Colonic mucosa (tissue), 4 donors: Measurements from ENCODE around the gene GSTM3. TPM values are rescaled to one million over a fixed set of nuclear protein-coding genes. Genes with fewer than 3 reads are reported as not detected.
A peak's percentile ranks its signal among the peaks of the same experiment; 100 is the strongest.
"Not testable (repeated sequence)": the region's sequence is repeated elsewhere in the genome, so short reads cannot be mapped to it uniquely, and the experiment has no call there.

Source experiments
- DNase-seq: peaks from one replicate; pipeline ENCODE4 v3.0.0-alpha.2; 2020
- H3K27ac ChIP-seq: fragments of 200-600 bp; one replicate; pipeline ENCODE4 v1.8.0; 2021
- H3K27me3 ChIP-seq: fragments of 200-600 bp; one replicate; pipeline ENCODE4 v1.8.0; 2021
- H3K36me3 ChIP-seq: fragments of 200-600 bp; one replicate; pipeline ENCODE4 v1.8.0; 2021
- H3K4me1 ChIP-seq: fragments of 200-600 bp; one replicate; pipeline ENCODE4 v1.8.0; 2021; ENCODE audit warnings: mild to moderate bottlenecking
- H3K4me3 ChIP-seq: fragments of 200-600 bp; one replicate; pipeline ENCODE4 v1.8.0; 2021
- H3K9ac ChIP-seq, 2 donors: one replicate each; pipeline ENCODE4 v1.7.0; 2013; ENCODE audit warnings: control low read depth in 2 of 2, low read depth in 2 of 2, low read length in 2 of 2
- H3K9me3 ChIP-seq: fragments of 200-600 bp; one replicate; pipeline ENCODE4 v1.8.0; 2021
- CTCF ChIP-seq: fragments of 200-600 bp; IDR thresholded peaks from one replicate; pipeline ENCODE4 v1.8.0; 2022; ENCODE audit warnings: antibody characterized with exemption, mild to moderate bottlenecking
- intact Hi-C: fragments of 100-400 bp; cut with DNase I; formaldehyde crosslinking; loops from one replicate; pipeline ENCODE4 v1.14.1; 2022
- total RNA-seq, 2 donors: library from RNA; stranded (reverse); fragmentation: NEBNext Ultra II Directional in 1 of 2; extraction: Animal tissue kit (Norgen Biotek cat#: 25700) in 1 of 2; gene quantifications; one replicate each; pipeline ENCODE4 v1.2.1, GENCODE V29; 2021
- donor health status: healthy.
- donor health status: DM: no; HTN: no; CAD: no.
- donor health status: DM: no; HTN: no; CAD: no.

The GSTM3 gene
- total RNA-seq, 2 donors from 2014 or later: 4.9 to 24.6 TPM

- Histone ChIP-seq H3K36me3 (no peaks in the 10 kb centered on the region), H3K27ac (no peak overlapping the region), H3K4me1 (peaks cover 2% of the 10 kb centered on the region), H3K4me3 (no peak overlapping the region), H3K27me3 (no peaks in the 10 kb centered on the region), H3K9me3 (no peaks in the 10 kb centered on the region), H3K9ac (no peak overlapping the region)
- peak; percentile 15 for DNase-seq
- no peak for TF ChIP-seq CTCF
- intact Hi-C loops: loop anchor here (5.0 kb wide), 1 partner anchor 228 kb away; no protein-coding TSS in a partner anchor
Observed at GRCh38 chr1:109770331-109771095, 29.7 kb upstream of the GSTM3 start.

GRCh38 chr1:109769330-109770078 lies 28.7 kb upstream of the GSTM3 start:
- H3K4me1 ChIP-seq: peaks cover 8% of the 10 kb centered on the region
- intact Hi-C loops: loop anchor here (5.0 kb wide), 1 partner anchor 227 kb away; no protein-coding TSS in a partner anchor
- no peaks in the 10 kb centered on the region for H3K27me3 ChIP-seq
- no peak overlapping the region for H3K4me3 ChIP-seq
- H3K9ac ChIP-seq: no peak overlapping the region
- no peaks in the 10 kb centered on the region for H3K9me3 ChIP-seq
- H3K27ac ChIP-seq: no peak overlapping the region
- peak; percentile 15 for DNase-seq
- no peak for TF ChIP-seq CTCF
- H3K36me3 ChIP-seq: no peaks in the 10 kb centered on the region

- Histone ChIP-seq H3K4me3 (no peak overlapping the region), H3K27ac (no peak overlapping the region), H3K9me3 (no peaks in the 10 kb centered on the region), H3K27me3 (no peaks in the 10 kb centered on the region), H3K9ac (no peak overlapping the region), H3K4me1 (peaks cover 9% of the 10 kb centered on the region), H3K36me3 (no peaks in the 10 kb centered on the region)
- DNase-seq: no peak
- no peak for TF ChIP-seq CTCF
- intact Hi-C loops: no loop called here
Observed at GRCh38 chr1:109768820-109769219, 28.0 kb upstream of the GSTM3 start.

GRCh38 chr1:109768335-109768650 lies 27.5 kb upstream of the GSTM3 start:
- no peak overlapping the region for H3K4me3 ChIP-seq
- no peaks in the 10 kb centered on the region for H3K9me3 ChIP-seq
- no peak for TF ChIP-seq CTCF
- intact Hi-C loops: no loop called here
- no peak for DNase-seq
- no peak overlapping the region for H3K27ac ChIP-seq
- H3K4me1 ChIP-seq: peaks cover 9% of the 10 kb centered on the region
- H3K36me3 ChIP-seq: no peaks in the 10 kb centered on the region
- no peaks in the 10 kb centered on the region for H3K27me3 ChIP-seq
- no peak overlapping the region for H3K9ac ChIP-seq

GRCh38 chr1:109767637-109768334 lies 26.9 kb upstream of the GSTM3 start:
- DNase-seq: peak; percentile 16
- Histone ChIP-seq H3K9me3 (no peaks in the 10 kb centered on the region), H3K9ac (no peak overlapping the region), H3K27me3 (no peaks in the 10 kb centered on the region), H3K4me3 (no peak overlapping the region), H3K36me3 (no peaks in the 10 kb centered on the region), H3K27ac (no peak overlapping the region), H3K4me1 (peaks cover 9% of the 10 kb centered on the region)
- intact Hi-C loops: no loop called here
- no peak for TF ChIP-seq CTCF

GRCh38 chr1:109766991-109767636 lies 26.3 kb upstream of the GSTM3 start:
- H3K27me3 ChIP-seq, intact Hi-C loops, H3K4me1 ChIP-seq, H3K4me3 ChIP-seq, H3K36me3 ChIP-seq, H3K9ac ChIP-seq, H3K9me3 ChIP-seq: not testable (repeated sequence)
- DNase-seq: peak; percentile 17
- H3K27ac ChIP-seq: peak overlapping the region; percentile 87
